BJ (cell line): ENCODE data around the gene FIP1L1. TPM values are rescaled to one million over a fixed set of nuclear protein-coding genes. Genes with fewer than 3 reads are reported as not detected.

Experiments
- CTCF ChIA-PET: fragments of 350-600 bp; formaldehyde crosslinking; extraction: SDS; loops from one replicate; lab custom pipeline; 2021; ENCODE audit warnings: antibody characterized with exemption, inconsistent platforms; lab: Yijun Ruan, JAX
- POLR2A ChIA-PET: fragments of 300-600 bp; sonication (Branson Sonifier 250); formaldehyde crosslinking; extraction: SDS; loops from one replicate; lab custom pipeline; 2021; ENCODE audit warnings: antibody characterized with exemption; lab: Charles Lee
- DNase-seq: peaks from one replicate; pipeline ENCODE4 v3.0.0-alpha.2; 2011; ENCODE audit warnings: low read depth
- H3K27me3 ChIP-seq: 2 replicates; pipeline ENCODE4 v1.6.0; 2011; ENCODE audit warnings: low read length; ENCODE audit not compliant: control insufficient read depth, insufficient read depth
- H3K36me3 ChIP-seq: 2 replicates; pipeline ENCODE4 v1.5.1; 2011; ENCODE audit warnings: low read length; ENCODE audit not compliant: control insufficient read depth, insufficient read depth
- H3K4me3 ChIP-seq: 2 replicates; pipeline ENCODE4 v1.5.1; 2011; ENCODE audit warnings: low read depth, mild to moderate bottlenecking, control low read depth, low read length
- CTCF ChIP-seq: IDR thresholded peaks from 2 replicates; pipeline ENCODE4 v1.5.1; 2011; ENCODE audit warnings: low read depth, mild to moderate bottlenecking, control low read depth, inconsistent platforms, low read length, moderate library complexity; ENCODE audit not compliant: insufficient read depth
- polyA plus RNA-seq: library from polyadenylated mRNA; depleted of rRNA; stranded (reverse); fragments of >200 nt; gene quantifications from 2 replicates; pipeline ENCODE4 v1.2.3, GENCODE V29; 2011

Gene FIP1L1
- polyA plus RNA-seq, 1 experiment = 14.2 TPM

GRCh38 chr4:53477636-53478035 is 100.2 kb downstream of the FIP1L1 start:
- DNase-seq = no peak
- no peak for TF ChIP-seq CTCF
- ChIA-PET CTCF (interaction anchor here (1.0 to 2.9 kb wide), 2 partner anchors 13 to 462 kb away, joined by 3 to 10 read pairs; no protein-coding TSS in a partner anchor), POLR2A (interaction anchor here (0.6 to 1.0 kb wide), 2 partner anchors 205 to 386 kb away, joined by 3 read pairs; no protein-coding TSS in a partner anchor)
- Histone ChIP-seq H3K36me3 (no peaks in the 10 kb centered on the region), H3K27me3 (no peaks in the 10 kb centered on the region), H3K4me3 (no peak overlapping the region)

DNA sequence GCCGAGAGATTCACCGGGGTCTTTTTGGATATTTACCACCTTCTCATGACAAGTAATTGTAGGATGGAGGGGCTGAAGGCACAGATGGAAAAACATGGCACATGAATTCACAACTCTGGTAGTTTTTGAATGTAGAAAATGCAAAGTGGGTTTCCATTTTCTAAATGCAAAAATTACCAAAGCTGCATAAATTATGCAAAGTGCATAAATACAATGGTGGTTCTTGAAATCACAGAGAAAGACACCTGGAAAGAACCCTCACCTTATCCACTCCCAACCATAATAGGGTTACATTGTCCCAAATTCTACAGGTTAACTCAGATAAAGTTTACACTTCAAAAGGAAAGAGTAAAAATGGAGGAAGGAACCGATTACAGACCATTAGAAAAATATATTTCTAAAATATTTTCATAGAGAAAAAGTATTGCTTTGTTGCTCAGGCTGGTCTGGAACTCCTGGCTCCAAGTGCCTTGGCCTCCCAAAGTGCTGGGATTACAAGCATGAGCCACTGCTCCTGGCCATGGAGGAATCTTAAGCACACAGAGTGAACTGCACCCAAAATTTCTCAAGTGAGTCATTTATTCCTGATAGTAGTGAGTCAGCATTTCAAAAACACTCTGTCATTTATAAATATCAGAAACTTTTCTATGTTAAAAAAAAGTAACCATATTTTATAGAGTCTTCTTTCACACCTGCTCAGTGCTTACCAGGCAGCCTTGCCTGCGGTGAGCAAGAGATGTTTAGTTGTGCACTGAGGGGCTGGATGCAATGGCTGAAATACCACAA is 101.4 kb downstream of the FIP1L1 start:
- H3K36me3 ChIP-seq = no peaks in the 10 kb centered on the region
- CTCF ChIA-PET = interaction anchor here (0.8 to 1.0 kb wide), 3 partner anchors 12 to 463 kb away, joined by 3 read pairs; no protein-coding TSS in a partner anchor
- TF ChIP-seq CTCF = no peak
- H3K4me3 ChIP-seq = no peak overlapping the region
- no peaks in the 10 kb centered on the region for H3K27me3 ChIP-seq
- POLR2A ChIA-PET = interaction anchor here (0.8 kb wide), 1 partner anchor 16 kb away, joined by 5 read pairs; no protein-coding TSS in a partner anchor
- DNase-seq = peak; percentile 71

GRCh38 chr4:53479736-53480525 is 102.5 kb downstream of the FIP1L1 start:
- ChIA-PET POLR2A (interaction anchor here (0.5 to 0.8 kb wide), 2 partner anchors 17 to 305 kb away, joined by 3 to 5 read pairs; no protein-coding TSS in a partner anchor), CTCF (interaction anchor here (0.7 to 1.1 kb wide), 7 partner anchors 9 to 226 kb away, joined by 3 to 5 read pairs (median 3); no protein-coding TSS in a partner anchor)
- Histone ChIP-seq H3K36me3 (no peaks in the 10 kb centered on the region), H3K27me3 (no peaks in the 10 kb centered on the region), H3K4me3 (no peak overlapping the region)
- no peak for DNase-seq
- TF ChIP-seq CTCF = no peak

DNA sequence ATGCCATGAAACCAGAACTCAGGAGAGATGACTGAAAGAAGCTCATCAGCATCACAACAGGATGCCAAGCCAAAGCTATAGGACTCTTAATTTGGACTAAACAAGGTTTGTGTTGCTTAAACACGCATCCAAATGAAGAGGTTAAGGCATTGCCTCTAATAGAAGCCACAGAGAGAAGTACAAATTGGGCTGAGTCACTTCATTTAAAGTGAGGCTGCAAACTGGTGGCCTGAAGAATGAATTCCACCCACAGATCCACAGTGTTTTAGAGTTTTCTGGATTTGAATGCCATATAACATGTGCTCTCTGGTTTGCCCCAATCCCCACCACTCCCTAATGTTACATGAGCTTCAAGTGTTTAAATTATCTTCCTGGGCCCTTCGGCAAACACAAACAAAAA is 103.5 kb downstream of the FIP1L1 start:
- no peaks in the 10 kb centered on the region for H3K36me3 ChIP-seq
- DNase-seq = no peak

More for the DNA sequence above, 103.5 kb downstream of the FIP1L1 start:
- no peak for TF ChIP-seq CTCF
- H3K4me3 ChIP-seq = no peak overlapping the region
- H3K27me3 ChIP-seq = no peaks in the 10 kb centered on the region
- ChIA-PET POLR2A (no interaction called here), CTCF (interaction anchor here (0.9 to 1.1 kb wide), 3 partner anchors 8 to 14 kb away, joined by 3 to 5 read pairs (median 5); no protein-coding TSS in a partner anchor)
